Dermis microvascular lymphatic vessel endothelial cell (primary cell): ENCODE measurements around the gene GAL3ST3. TPM values are rescaled to one million over a fixed set of nuclear protein-coding genes. Genes with fewer than 3 reads are reported as not detected.
"Not testable (repeated sequence)": the region's sequence is repeated elsewhere in the genome, so short reads cannot be mapped to it uniquely, and the experiment has no call there.

Experiments
- DNase-seq, 2 donors: peaks; one replicate each; pipeline versions ENCODE4 v3.0.0 to v3.0.0-alpha.2; 2010; ENCODE audit warnings: low read depth in 2 of 2
- total RNA-seq: library from RNA; depleted of rRNA; stranded (reverse); fragments of >200 nt; gene quantifications from 2 replicates; pipeline ENCODE4 v1.2.1, GENCODE V29; 2014

GAL3ST3 gene, protein sequence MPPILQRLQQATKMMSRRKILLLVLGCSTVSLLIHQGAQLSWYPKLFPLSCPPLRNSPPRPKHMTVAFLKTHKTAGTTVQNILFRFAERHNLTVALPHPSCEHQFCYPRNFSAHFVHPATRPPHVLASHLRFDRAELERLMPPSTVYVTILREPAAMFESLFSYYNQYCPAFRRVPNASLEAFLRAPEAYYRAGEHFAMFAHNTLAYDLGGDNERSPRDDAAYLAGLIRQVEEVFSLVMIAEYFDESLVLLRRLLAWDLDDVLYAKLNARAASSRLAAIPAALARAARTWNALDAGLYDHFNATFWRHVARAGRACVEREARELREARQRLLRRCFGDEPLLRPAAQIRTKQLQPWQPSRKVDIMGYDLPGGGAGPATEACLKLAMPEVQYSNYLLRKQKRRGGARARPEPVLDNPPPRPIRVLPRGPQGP
- total RNA-seq: 0.26 and 0.38 TPM in 2 replicates

- DNase-seq: no peak
These were observed at the start of gene GAL3ST3 for GRCh38 chr11:66048547-66049323. Gene GAL3ST3 (minus strand): TSS chr11:66049161. CDS start chr11:66045415, 3,746 bp downstream.

DNA sequence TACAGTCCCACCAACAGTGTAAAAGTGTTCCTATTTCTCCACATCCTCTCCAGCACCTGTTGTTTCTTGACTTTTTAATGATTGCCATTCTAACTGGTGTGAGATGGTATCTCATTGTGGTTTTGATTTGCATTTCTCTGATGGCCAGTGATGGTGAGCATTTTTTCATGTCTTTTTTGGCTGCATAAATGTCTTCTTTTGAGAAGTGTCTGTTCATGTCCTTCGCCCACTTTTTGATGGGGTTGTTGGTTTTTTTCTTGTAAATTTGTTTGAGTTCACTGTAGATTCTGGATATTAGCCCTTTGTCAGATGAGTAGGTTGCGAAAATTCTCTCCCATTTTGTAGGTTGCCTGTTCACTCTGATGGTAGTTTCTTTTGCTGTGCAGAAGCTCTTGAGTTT is 43.2 kb upstream of the GAL3ST3 start:
- DNase-seq: not testable (repeated sequence)

DNA sequence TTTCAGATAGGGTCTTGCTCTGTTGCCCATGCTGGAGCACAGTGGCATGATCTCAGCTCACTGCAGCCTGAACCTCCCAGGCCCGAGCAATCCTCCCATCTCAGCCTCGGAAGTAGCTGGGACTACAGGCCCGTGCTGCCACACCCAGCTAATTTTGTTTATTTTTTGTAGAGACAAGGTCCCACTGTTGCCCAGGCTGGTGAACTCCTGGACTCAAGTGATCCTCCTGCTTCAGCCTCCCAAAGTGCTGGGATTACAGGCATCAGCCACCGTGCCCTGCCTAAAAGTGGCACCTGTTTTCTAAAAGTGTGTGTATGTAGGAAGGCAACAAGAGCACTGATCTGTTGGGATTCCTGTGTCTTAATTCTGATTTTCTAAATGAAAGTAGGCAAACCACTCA is 41.3 kb upstream of the GAL3ST3 start:
- DNase-seq: no peak

DNA sequence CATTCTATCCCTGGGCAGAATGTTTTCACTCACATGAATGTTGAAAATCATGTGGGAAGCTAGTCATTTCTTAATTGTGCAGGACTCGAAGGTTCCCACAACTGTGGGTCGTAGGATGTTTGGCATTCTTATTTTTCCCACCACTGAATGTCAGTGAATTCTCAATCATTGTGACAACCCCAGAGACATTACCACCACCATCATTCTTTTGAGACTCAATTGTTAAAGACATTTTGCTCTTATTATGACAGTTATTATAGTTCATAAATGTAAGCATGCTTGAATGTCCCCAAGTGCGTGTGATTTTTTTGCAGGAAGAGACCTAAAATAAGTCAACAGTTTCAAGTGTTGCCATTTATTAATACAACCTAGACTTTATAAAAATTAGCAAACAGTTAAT is 40.1 kb upstream of the GAL3ST3 start:
- no peak for DNase-seq

- DNase-seq: no peak
These were observed 38.4 kb upstream of the GAL3ST3 start for GRCh38 chr11:66087148-66087908.

DNA sequence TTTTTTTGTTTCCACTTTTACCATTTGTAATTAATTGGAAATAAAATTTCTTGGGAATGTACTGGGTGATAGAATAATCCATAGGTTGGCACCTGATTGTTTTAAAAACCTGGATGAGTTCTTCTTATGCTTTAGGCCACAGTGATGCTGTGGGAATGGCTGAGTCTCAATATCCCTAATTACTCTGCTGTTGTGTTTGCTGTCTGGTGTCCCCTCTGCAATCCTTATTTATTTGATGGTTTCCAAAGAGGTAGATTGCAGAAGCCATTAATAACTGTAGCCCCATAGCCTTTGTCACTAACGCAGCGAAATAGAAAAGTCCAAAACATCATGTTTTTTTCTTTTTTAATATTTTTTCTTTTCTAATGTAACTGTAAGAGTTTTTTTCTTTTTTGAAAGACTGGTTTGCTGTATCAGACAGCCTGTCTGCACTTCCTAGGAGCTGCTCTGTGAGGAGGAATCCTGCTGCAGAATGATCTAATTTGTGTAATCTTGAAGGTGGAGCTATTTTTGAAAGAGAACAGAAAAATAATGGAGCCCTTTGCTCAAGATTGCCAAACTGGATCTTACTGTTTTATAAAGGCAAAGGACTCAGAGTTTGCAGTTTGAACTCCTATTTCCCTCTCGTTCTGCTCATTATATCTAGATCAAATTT is 36.0 kb upstream of the GAL3ST3 start:
- no peak for DNase-seq

DNA sequence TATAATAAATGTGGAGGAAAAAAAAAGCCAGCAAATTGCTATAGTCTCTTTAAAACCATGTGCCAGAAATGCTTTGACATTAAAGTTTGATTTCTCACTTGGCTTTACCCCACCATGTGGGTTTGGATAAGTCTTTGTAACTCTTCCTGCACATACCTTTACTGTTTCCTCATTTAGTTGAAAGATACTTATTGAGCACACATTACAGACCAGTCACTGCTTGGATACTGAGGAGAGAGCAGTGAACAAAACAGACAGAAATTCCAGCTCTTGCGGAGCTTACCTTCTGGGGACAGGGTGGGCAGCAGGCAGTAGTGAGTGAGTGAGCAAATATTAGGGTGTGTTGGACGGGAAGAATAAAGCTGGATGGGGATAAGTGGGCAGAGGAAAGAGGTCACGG is 34.8 kb upstream of the GAL3ST3 start:
- no peak for DNase-seq

GRCh38 chr11:66082946-66083698 is 34.2 kb upstream of the GAL3ST3 start:
- DNase-seq: peak in 1 of 2 donors; percentile 74

DNA sequence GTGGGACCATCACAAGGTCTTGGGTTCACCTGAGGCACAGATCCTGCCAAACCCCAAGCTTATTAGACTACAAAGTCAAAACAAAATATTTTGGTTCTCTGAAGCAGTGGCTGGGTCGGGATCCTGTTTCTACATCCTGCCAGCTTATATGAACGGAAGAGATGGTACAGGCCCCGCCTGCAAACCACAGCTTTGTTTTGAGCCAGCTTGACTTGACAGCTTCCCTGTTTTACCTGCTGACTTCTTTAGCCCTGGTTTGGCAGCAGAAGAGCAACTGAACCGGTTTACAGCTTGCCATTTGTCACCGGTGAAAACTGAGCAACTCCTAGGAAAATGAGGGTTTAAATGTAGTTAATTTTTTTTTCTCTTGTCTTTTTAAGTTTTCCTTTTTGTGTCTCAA is 32.5 kb upstream of the GAL3ST3 start:
- peak in 1 of 2 donors; percentile 65 for DNase-seq

GRCh38 chr11:66080055-66080817 is 31.3 kb upstream of the GAL3ST3 start:
- DNase-seq: peak in 1 of 2 donors; percentile 42

GRCh38 chr11:66078949-66079348 is 30.0 kb upstream of the GAL3ST3 start:
- DNase-seq: not testable (repeated sequence)

GRCh38 chr11:66077927-66078326 is 29.0 kb upstream of the GAL3ST3 start:
- no peak for DNase-seq

- no peak for DNase-seq
These were observed 27.6 kb upstream of the GAL3ST3 start for GRCh38 chr11:66076561-66076960.

- no peak for DNase-seq
These were observed 26.3 kb upstream of the GAL3ST3 start for GRCh38 chr11:66075273-66075672.

DNA sequence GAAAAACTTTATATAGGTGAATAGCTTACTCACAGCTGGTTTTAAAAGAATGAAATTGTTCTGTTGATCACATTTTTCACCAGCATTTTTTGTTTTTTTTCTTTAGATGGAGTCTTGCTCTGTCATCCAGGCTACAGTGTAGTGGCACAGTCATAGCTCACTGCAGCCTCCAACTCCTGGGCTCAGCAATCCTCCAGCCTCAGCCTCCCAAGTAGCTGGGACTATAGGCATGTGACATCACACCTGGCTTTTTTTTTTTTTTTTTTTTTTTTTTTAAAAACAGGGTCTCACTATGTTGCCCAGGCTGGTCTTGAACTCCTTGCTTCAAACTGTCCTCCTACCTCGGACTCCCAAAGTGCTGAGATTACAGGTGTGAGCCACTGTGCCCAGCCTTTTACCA is 24.7 kb upstream of the GAL3ST3 start:
- DNase-seq: no peak

GRCh38 chr11:66072518-66072917 is 23.6 kb upstream of the GAL3ST3 start:
- DNase-seq: no peak

- DNase-seq: no peak
These were observed 23.1 kb upstream of the GAL3ST3 start for GRCh38 chr11:66072081-66072480.

GRCh38 chr11:66071381-66071801 is 22.4 kb upstream of the GAL3ST3 start:
- no peak for DNase-seq

DNA sequence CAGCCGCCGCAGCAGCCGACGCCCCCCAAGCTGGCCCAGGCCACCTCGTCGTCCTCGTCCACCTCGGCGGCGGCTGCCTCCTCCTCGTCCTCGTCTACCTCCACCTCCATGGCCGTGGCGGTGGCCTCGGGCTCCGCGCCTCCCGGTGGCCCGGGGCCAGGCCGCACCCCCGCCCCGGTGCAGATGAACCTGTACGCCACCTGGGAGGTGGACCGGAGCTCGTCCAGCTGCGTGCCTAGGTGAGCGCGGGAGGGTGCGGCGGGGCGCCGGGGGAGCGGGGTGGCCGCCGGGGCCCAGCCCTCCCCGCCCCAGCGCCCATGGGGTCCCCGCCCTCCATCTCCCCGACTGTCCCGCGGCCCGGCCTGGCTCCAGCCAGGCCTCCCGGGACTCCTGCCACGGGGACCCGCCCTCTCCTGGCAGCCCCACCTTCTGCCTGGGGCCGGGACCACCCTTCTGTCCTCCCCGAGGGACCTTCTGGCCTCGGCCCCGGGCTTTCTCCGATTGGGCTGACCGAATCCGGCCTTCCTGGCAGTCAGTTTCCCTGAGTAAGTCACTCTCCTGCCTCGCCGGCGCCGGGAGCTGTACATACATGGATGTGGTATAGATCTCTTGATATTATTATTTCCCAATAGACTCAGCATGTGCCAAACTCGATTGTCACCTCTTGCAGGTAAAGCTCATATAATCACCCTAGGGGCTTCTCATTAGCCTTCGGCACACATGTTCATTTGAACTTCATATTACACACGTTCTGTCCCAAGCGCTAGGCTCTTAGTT is 21.8 kb upstream of the GAL3ST3 start:
- DNase-seq: peak in 1 of 2 donors; percentile 54
